IPS-20b (cell line): Measurements from ENCODE around the gene CNFN.
A peak's percentile ranks its signal among the peaks of the same experiment; 100 is the strongest.

Experiments used
- H3K27ac ChIP-seq: one replicate; pipeline ENCODE4 v1.5.1; 2013; ENCODE audit warnings: low read length
- H3K27me3 ChIP-seq: 2 replicates; pipeline ENCODE4 v1.6.1; 2013; ENCODE audit warnings: mild to moderate bottlenecking, low read length, inconsistent platforms; ENCODE audit not compliant: insufficient read depth
- H3K36me3 ChIP-seq: 2 replicates; pipeline ENCODE4 v1.6.1; 2013; ENCODE audit warnings: low read depth, mild to moderate bottlenecking, inconsistent platforms, low read length, moderate library complexity; ENCODE audit not compliant: insufficient read depth
- H3K4me1 ChIP-seq: 2 replicates; pipeline ENCODE4 v1.6.1; 2013; ENCODE audit warnings: mild to moderate bottlenecking, control low read depth, inconsistent platforms, low read length, moderate library complexity; ENCODE audit not compliant: insufficient read depth
- H3K4me3 ChIP-seq: 2 replicates; pipeline ENCODE4 v1.5.1; 2013; ENCODE audit warnings: mild to moderate bottlenecking, low read length, inconsistent platforms
- H3K9ac ChIP-seq: 2 replicates; pipeline ENCODE4 v1.6.1; 2013; ENCODE audit warnings: low read depth, mild to moderate bottlenecking, inconsistent platforms, low read length, moderate library complexity
- H3K9me3 ChIP-seq: 2 replicates; pipeline ENCODE4 v1.6.1; 2013; ENCODE audit warnings: mild to moderate bottlenecking, low read depth, low read length, inconsistent platforms; ENCODE audit not compliant: insufficient read depth

Gene CNFN

DNA sequence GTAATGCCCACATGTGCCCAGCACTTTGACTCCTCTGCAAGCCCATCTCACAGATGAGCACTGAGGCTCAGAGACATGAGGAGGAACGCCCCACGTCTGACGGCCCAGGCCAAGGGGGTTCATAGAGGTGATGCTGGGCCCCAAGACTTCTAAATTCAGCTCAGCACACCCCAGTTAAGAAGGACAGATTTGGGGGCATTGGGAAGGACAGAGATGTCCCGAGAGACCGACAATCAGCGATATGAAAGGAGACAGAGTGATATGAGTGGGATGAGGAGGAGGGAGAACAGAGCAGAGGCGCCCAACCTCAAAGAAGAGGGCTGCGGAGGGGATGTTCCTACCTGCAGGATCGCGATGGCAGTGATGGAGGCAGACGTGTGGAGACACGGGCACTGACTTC is at the start of gene CNFN:
CNFN (minus strand) TSS at position 399 of the 400 bp plus-strand sequence. CDS start 1,260 bp downstream, outside the sequence.
- Histone ChIP-seq H3K27ac (no peak within 1 kb of the TSS), H3K9me3 (no peaks in the 10 kb centered on the region), H3K4me1 (no peaks in the 10 kb centered on the region; the same call in 1 of the 2 replicates), H3K4me3 (no peak within 1 kb of the TSS), H3K9ac (no peak within 1 kb of the TSS), H3K36me3 (no peaks in the 10 kb centered on the region), H3K27me3 (peaks cover 39% of the 10 kb centered on the region)

DNA sequence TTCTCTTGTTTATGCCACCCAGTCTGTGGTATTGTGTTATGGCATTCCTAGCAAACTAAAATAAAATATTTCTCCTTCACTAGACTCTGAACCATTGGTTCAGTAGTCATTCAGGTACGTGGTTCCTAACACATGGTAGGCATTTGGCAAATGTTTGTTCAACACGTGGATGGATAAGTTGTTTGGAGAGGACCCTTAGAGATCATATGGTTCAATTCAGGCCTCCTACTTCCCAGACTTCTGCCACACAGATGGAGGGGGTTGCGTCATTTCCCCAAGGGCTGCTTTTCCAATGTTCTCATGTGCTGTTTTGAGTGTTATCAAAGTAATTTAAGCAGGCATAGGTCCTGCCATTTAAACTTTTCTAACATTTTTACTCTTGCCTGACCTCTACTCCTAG is 45.9 kb upstream of the CNFN start:
- Histone ChIP-seq H3K9ac (no peak overlapping the region), H3K4me3 (no peak overlapping the region), H3K27me3 (peaks cover 6% of the 10 kb centered on the region), H3K4me1 (peaks cover 2% of the 10 kb centered on the region; the same call in 1 of the 2 replicates), H3K9me3 (no peaks in the 10 kb centered on the region), H3K36me3 (no peaks in the 10 kb centered on the region), H3K27ac (no peak overlapping the region)

DNA sequence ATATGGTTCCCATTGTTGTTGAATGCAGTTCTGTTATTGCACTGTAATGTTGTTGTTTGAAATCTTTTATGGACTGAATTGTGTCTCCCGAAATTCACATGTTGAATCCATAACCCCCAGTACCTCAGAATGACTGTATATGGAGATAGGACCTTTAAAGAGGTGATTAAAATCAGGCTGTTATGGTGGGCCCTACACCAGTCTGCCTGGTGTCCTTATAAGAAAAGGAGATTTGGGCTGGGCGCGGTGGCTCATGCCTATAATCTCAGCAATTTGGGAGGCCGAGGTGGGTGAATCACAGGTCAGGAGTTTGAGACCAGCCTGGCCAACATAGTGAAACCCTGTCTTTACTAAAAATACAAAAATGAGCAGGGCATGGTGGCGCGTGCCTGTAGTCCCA is 45.2 kb upstream of the CNFN start:
- Histone ChIP-seq H3K9me3 (no peaks in the 10 kb centered on the region), H3K27ac (no peak overlapping the region), H3K36me3 (no peaks in the 10 kb centered on the region), H3K27me3 (no peaks in the 10 kb centered on the region), H3K4me1 (peaks cover 2% of the 10 kb centered on the region; the same call in 1 of the 2 replicates), H3K9ac (no peak overlapping the region), H3K4me3 (no peak overlapping the region)

GRCh38 chr19:42433503-42434260 is 43.6 kb upstream of the CNFN start:
- Histone ChIP-seq H3K9ac (no peak overlapping the region), H3K27ac (no peak overlapping the region), H3K4me1 (peaks cover 2% of the 10 kb centered on the region; the same call in 1 of the 2 replicates), H3K4me3 (no peak overlapping the region), H3K36me3 (no peaks in the 10 kb centered on the region), H3K27me3 (peaks cover under 1% of the 10 kb centered on the region; the same call in 1 of the 2 replicates), H3K9me3 (no peaks in the 10 kb centered on the region)

DNA sequence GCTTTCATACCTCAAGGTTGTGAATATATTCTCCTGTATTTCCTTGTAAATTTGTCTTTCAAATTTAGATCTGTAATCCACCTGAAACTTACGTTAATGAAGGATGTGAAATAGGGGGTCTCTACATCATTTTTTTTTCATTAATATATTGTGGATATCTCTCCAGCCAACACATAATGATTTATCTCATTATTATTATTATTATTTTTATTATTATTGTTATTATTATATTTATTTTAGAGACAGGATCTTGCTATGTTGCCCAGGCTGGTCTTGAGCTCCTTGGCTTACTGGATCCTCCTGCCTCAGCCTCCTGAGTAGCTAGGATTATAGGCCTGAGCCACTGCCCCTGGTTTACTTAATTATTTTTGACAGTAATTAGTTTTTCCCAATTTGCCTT is 41.4 kb upstream of the CNFN start:
- peaks cover 2% of the 10 kb centered on the region; the same call in 1 of the 2 replicates for H3K4me1 ChIP-seq
- no peak overlapping the region for H3K9ac ChIP-seq
- H3K27me3 ChIP-seq = peaks cover 19% of the 10 kb centered on the region
- no peak overlapping the region for H3K27ac ChIP-seq
- no peak overlapping the region for H3K4me3 ChIP-seq
- no peaks in the 10 kb centered on the region for H3K36me3 ChIP-seq
- no peaks in the 10 kb centered on the region for H3K9me3 ChIP-seq

- H3K36me3 ChIP-seq = no peaks in the 10 kb centered on the region
- H3K4me3 ChIP-seq = no peak overlapping the region
- H3K27ac ChIP-seq = no peak overlapping the region
- H3K27me3 ChIP-seq = peaks cover 48% of the 10 kb centered on the region
- H3K4me1 ChIP-seq = peaks cover 2% of the 10 kb centered on the region; the same call in 1 of the 2 replicates
- H3K9ac ChIP-seq = no peak overlapping the region
- no peaks in the 10 kb centered on the region for H3K9me3 ChIP-seq
Observed at GRCh38 chr19:42428676-42429075, 38.6 kb upstream of the CNFN start.

GRCh38 chr19:42427313-42427712 is 37.2 kb upstream of the CNFN start, which contains the start of gene LIPE:
Gene LIPE, minus strand, starts transcription at chr19:42427388. Its CDS starts 239 bp downstream, at chr19:42427149.
- Histone ChIP-seq H3K9me3 (no peaks in the 10 kb centered on the region), H3K4me3 (no peak within 1 kb of the TSS), H3K9ac (no peak within 1 kb of the TSS), H3K27me3 (peaks cover 60% of the 10 kb centered on the region), H3K27ac (no peak within 1 kb of the TSS), H3K36me3 (no peaks in the 10 kb centered on the region), H3K4me1 (no peaks in the 10 kb centered on the region)

DNA sequence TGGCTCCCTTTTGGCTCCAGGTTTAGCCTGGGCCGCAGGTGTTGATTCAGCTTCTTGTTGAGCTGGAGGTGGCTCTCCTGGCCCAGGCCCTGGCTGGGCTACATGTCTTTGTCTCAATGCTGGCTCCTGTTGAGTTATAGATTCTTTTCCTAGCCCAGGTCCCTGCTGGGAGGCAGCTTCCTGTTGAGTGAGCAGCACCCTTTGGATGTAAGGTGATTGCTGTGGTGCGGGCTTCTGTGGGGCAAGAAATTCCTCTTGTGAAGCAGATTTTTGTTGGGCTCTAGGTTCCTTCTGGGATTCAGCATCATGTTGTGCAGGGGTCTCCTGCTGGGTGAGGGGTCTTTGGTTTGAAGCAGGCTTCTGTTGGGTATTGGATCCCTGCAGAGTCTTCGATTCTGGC is 36.5 kb upstream of the CNFN start:
- Histone ChIP-seq H3K27ac (no peak overlapping the region), H3K4me3 (no peak overlapping the region), H3K9me3 (no peaks in the 10 kb centered on the region), H3K4me1 (no peaks in the 10 kb centered on the region), H3K27me3 (peaks cover 67% of the 10 kb centered on the region), H3K36me3 (no peaks in the 10 kb centered on the region), H3K9ac (no peak overlapping the region)

DNA sequence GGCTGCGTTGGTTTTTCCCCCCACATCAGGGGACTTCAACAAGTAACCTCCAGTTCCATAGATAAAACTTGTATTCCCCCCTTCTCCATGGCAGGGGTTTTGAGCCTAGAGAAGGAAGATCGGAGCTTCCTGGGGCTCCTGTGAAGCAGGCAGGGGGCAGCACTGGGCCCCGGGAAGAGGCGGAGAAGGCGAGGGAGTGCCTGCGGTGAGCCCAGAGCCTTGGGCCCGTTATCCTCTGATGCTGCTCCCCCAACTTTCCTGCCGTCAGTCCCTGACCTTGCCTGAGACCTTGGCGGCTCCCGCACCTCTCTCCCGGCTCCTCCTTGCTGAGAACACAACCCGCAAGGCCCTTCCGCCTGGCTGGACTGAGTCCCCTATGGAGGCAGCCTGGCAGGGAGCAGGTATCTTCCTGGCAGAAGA is 34.6 kb upstream of the CNFN start:
- H3K9ac ChIP-seq = no peak overlapping the region
- H3K4me1 ChIP-seq = no peaks in the 10 kb centered on the region
- H3K27ac ChIP-seq = no peak overlapping the region
- H3K27me3 ChIP-seq = peaks cover 83% of the 10 kb centered on the region
- H3K4me3 ChIP-seq = no peak overlapping the region
- H3K9me3 ChIP-seq = no peaks in the 10 kb centered on the region
- no peaks in the 10 kb centered on the region for H3K36me3 ChIP-seq

- Histone ChIP-seq H3K4me3 (peak overlapping the region; percentile 79; the same call in 1 of the 2 replicates), H3K9ac (no peak overlapping the region), H3K9me3 (no peaks in the 10 kb centered on the region), H3K36me3 (no peaks in the 10 kb centered on the region), H3K4me1 (no peaks in the 10 kb centered on the region), H3K27me3 (peaks cover 83% of the 10 kb centered on the region), H3K27ac (no peak overlapping the region)
Observed at GRCh38 chr19:42424345-42424707, 34.2 kb upstream of the CNFN start.

DNA sequence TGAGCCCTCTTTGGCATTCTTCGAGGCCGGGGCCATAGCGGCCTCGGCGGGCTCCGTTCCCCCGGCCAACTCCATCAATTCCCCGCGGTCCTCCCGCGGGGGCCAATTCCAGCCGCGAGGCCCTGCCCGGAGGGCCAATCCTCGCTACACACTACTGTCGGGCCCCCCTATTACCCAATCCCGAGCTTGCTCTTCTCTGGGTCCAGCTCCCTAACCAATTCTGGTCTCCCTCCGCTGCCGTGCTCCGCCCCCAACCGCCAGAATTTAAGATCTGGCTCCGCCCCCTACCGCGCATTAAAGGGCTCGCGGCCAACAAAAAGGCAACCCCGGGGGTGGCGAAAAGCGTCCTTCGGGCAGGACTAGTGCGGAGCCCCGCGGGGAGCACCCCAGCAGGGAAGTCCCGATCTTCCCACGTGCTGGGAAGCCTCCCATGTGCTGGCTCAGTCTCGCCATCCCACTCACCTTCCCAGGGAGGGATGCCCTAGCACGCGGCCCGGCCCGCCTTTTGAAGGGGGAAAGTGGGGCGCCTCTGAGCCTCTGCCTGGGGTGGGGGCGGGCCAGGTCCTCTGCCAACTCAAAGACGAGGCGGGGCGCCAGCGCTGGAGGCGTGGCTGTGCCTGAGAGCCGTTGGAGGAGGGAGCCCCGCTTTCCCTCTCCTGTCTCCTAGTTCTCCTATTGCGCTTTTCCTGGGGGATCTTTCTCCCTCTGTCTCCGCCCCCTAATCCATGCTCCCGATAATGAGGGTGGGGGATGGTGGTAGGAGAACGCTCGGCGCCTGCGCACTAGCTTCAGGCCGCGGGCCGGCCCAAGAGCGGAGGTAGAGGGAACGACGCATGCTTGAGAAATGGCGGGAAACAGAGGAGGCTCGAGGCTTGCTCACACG is 33.6 kb upstream of the CNFN start:
- H3K27me3 ChIP-seq = peaks cover 83% of the 10 kb centered on the region
- peak overlapping the region; percentile 66; the same call in 1 of the 2 replicates for H3K9ac ChIP-seq
- H3K36me3 ChIP-seq = no peaks in the 10 kb centered on the region
- no peak overlapping the region for H3K27ac ChIP-seq
- no peaks in the 10 kb centered on the region for H3K4me1 ChIP-seq
- no peaks in the 10 kb centered on the region for H3K9me3 ChIP-seq
- peak overlapping the region; percentile 79 for H3K4me3 ChIP-seq
